Ectodermal cell (in vitro differentiated cells): ENCODE data around the gene GGA2.
"Not testable (repeated sequence)": the region's sequence is repeated elsewhere in the genome, so short reads cannot be mapped to it uniquely, and the experiment has no call there.

Experiments
- H3K27ac ChIP-seq: 2 replicates; pipeline ENCODE4 v1.7.0; 2013; ENCODE audit warnings: mild to moderate bottlenecking, low read depth, low read length; ENCODE audit not compliant: insufficient read depth, poor library complexity, severe bottlenecking
- H3K27me3 ChIP-seq: 2 replicates; pipeline ENCODE4 v1.7.0; 2013; ENCODE audit warnings: mild to moderate bottlenecking, low read length; ENCODE audit not compliant: insufficient read depth, control insufficient read depth, poor library complexity, severe bottlenecking
- H3K36me3 ChIP-seq: one replicate; pipeline ENCODE4 v1.7.0; 2013; ENCODE audit warnings: low read length; ENCODE audit not compliant: control insufficient read depth, insufficient read depth
- H3K4me1 ChIP-seq: one replicate; pipeline ENCODE4 v1.7.0; 2013; ENCODE audit warnings: low read length; ENCODE audit not compliant: control insufficient read depth, insufficient read depth
- H3K4me3 ChIP-seq: 2 replicates; pipeline ENCODE4 v1.7.0; 2013; ENCODE audit warnings: low read depth, low read length, control low read depth; ENCODE audit not compliant: insufficient read depth
- H3K9me3 ChIP-seq: 2 replicates; pipeline ENCODE4 v1.7.0; 2013; ENCODE audit warnings: mild to moderate bottlenecking, low read length, moderate library complexity; ENCODE audit not compliant: control insufficient read depth
- WGBS, 2 experiments: methylation state at CpG; one replicate each; pipeline ENCODE4 v1.1.7; 2013; ENCODE audit warnings: missing lambda C conversion rate in 2 of 2; 5-methylcytosine and 5-hydroxymethylcytosine counted together

The GGA2 gene

DNA sequence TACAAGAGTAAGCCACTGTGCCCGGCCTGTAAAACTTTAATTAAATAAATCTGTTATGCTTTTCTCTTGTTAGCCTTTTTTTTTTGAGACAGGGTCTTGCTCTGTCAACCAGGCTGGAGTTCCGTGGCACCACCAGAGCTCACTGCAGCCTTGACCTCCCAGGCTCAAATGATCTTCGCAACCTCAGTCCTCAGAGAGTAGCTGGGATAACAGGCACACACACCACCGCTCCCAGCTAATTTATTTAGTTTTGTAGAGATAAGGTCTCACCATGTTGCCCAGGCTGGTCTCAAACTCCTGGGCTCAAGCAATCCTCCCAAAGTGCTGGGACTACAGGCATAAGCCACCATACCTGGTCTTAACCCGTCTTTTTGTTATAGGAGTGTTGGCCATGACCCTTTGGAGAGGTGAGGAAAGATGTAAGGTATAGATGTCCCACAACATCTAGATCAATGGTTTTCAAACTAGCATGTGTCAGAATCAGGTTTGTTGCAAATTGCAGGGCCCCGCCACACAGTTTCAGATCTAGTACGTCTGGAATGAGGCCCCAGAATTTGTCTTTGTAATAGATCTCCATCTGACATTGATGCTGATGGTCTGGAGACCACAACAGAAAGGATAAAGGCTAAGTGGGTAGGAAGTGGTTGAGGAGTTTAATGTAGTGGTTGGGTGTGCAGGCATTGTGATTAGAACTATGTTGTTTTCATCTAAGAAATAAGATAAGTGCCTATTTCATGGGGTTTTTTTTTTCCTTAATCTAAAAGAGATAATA lies 4.3 kb upstream of the GGA2 start:
- H3K27me3 ChIP-seq = no peaks in the 10 kb centered on the region
- H3K9me3 ChIP-seq = no peaks in the 10 kb centered on the region
- WGBS, 2 experiments = 92 to 94% methylated on average over 7 of the region's 7 CpGs
- no peaks in the 10 kb centered on the region for H3K36me3 ChIP-seq
- H3K4me3 ChIP-seq = no peak overlapping the region
- H3K27ac ChIP-seq = no peak overlapping the region
- no peaks in the 10 kb centered on the region for H3K4me1 ChIP-seq

DNA sequence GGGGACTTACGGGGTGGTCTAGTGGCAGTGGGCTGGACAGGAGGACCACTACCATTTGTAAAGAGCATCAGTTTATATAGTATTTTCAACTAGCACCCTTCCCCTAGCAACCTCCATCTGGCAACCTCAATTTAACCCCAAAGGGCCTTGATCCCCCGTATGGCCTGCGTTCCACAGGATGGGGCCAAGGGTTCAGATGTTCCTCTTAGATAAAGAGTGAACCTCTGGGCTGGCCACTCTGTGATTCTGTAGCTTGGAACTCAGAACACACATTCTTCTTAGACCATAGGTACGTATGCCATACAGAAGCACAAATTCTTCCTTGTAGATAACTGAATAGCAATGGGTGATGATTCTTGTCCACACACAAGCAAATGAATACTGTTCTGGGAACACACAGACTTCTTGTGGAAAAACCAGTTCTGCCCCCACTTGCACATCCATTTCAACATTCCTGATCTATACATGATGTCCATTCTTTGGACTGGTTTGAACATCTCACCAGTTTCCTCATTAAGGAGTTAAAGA lies 1.9 kb upstream of the GGA2 start:
- 93 to 98% methylated on average over 4 of the region's 4 CpGs for WGBS, 2 experiments

DNA sequence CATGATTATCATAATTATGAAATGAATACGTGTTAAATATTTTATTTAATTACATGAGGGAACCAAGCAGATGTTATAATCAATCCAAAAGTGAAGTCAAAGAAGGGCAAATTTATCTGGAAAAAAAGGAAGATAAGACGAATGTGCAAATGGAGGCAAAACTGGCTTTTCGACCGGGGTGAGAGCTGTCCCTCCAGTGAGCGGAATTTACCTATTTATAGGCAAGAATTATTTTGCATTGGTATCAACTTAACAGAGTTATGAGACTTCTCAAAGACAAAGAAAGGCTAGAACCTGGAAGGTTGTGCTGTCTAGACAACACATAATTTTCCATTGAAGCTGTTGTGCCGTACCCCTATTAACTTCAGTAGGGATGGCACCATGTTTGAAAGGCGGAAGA lies 1.4 kb upstream of the GGA2 start:
- Histone ChIP-seq H3K4me3 (no peak overlapping the region), H3K36me3 (no peaks in the 10 kb centered on the region), H3K9me3 (no peaks in the 10 kb centered on the region), H3K27ac (no peak overlapping the region), H3K4me1 (peaks cover 9% of the 10 kb centered on the region), H3K27me3 (no peaks in the 10 kb centered on the region)
- 94 to 96% methylated on average over 6 to 7 of the region's 7 CpGs for WGBS, 2 experiments

More for the DNA sequence above, 1.9 kb upstream of the GGA2 start:
- H3K4me3 ChIP-seq = no peak overlapping the region
- H3K9me3 ChIP-seq = no peaks in the 10 kb centered on the region
- H3K4me1 ChIP-seq = peaks cover 7% of the 10 kb centered on the region
- no peak overlapping the region for H3K27ac ChIP-seq
- H3K27me3 ChIP-seq = no peaks in the 10 kb centered on the region
- no peaks in the 10 kb centered on the region for H3K36me3 ChIP-seq

DNA sequence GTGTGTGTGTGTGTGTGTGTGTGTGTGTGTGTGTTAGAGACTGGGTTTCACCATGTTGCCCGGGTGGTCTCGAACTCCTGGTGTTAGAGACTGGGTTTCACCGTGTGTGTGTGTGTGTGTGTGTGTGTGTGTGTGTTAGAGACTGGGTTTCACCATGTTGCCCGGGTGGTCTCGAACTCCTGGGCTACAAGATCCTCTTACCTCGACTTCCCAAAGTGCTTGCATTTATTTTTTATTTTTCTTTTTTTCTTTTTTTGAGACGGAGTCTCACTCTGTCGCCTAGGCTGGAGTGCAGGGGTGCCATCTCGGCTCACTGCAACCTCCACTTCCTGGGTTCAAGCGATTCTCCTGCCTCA lies 599 bp upstream of the GGA2 start:
- WGBS, 2 experiments = 84 to 86% methylated on average over 10 of the region's 10 CpGs
- Histone ChIP-seq H3K4me1 (peaks cover 17% of the 10 kb centered on the region), H3K4me3 (peak overlapping the region; percentile 77)
- not testable (repeated sequence) for H3K36me3 ChIP-seq, H3K9me3 ChIP-seq, H3K27me3 ChIP-seq, H3K27ac ChIP-seq

DNA sequence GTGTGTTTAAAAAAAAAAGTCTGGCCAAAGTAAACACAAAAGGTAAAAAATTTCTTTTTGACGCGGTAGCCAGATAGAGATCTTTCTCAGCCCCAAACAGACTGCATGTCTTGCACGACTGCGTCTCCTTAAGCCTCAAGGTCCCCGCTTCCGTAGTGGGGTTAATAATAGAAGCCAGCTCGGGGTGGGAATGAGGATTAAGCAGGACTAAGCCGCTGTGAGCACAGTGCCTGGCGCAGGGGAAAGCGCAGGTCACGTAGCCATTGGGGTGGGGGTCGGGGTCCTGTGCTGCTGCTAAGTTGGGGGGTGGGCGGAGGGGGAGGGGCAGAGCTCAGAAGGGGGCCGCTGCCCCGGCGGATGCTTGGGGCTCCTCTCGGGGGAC lies 521 bp downstream of the GGA2 start:
- peak overlapping the region; percentile 77 for H3K4me3 ChIP-seq
- 1 to 2% methylated on average over 13 to 17 of the region's 17 CpGs for WGBS, 2 experiments
- H3K36me3 ChIP-seq = no peaks in the 10 kb centered on the region
- no peaks in the 10 kb centered on the region for H3K9me3 ChIP-seq
- H3K4me1 ChIP-seq = peaks cover 25% of the 10 kb centered on the region
- no peaks in the 10 kb centered on the region for H3K27me3 ChIP-seq
- H3K27ac ChIP-seq = peak overlapping the region; percentile 77

DNA sequence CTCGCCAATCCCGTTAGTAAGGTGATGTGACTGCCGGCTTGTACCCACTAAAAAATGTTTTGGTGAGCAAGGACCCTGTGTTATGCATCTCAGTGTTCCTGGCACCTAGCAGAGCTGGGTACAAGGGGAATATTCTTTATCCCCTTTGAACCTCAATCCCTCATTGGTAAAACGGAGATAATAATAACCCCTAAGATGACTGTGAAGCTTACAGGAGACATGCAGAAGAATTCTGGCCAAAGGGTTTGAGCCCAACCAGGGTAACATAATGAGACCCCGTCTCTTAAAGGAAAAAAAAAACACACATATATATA lies 896 bp downstream of the GGA2 start:
- H3K27ac ChIP-seq = peak overlapping the region; percentile 73
- H3K36me3 ChIP-seq = no peaks in the 10 kb centered on the region
- WGBS, 2 experiments = 0 to 3% methylated on average over 4 of the region's 5 CpGs

DNA sequence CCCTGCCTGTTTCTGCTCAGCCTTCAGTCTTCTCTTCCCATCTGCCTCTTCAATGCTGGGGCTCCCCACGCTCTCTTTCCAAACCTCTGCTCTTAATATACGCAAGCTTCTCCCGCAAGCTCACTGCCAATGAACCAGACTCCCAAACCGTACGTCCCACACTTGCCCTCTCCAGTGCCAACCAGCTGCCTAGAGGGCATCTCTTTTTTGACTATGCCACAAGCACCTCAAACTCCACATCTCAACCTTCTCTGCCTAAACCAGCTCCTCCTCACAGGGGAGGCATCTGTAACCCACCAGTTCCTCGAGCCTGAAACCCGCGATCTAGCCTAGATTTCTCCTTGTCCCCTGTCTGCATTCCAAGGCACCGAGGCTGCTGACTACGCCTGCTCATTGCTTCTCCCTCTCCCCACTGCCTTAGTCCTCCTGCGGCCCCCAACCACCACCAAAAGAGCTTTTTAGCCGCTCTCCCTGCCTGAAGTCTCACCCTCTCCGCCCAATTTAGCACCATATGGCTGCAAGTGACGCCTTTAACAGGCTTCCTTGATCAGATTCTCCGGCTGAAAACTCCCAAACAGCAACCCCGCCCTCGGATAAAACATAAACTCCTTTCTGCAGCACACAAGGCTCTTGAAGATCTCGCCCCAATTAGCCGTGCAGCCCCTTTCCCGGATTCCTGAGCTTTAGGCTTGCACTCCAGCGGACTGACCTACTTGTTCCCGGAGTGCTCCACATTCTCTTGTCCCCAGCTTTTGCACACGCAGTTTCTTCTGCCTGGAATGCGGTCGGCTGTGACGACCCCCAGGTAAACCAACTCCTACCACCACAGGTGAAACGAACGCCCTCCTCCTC lies 1.5 kb downstream of the GGA2 start:
- Histone ChIP-seq H3K36me3 (no peaks in the 10 kb centered on the region), H3K27me3 (no peaks in the 10 kb centered on the region), H3K9me3 (no peaks in the 10 kb centered on the region), H3K4me3 (peak overlapping the region; percentile 77), H3K4me1 (peaks cover 35% of the 10 kb centered on the region), H3K27ac (peak overlapping the region; percentile 73)
- 17 to 19% methylated on average over 28 of the region's 28 CpGs for WGBS, 2 experiments

More for the DNA sequence above, 896 bp downstream of the GGA2 start:
- Histone ChIP-seq H3K27me3 (no peaks in the 10 kb centered on the region), H3K9me3 (no peaks in the 10 kb centered on the region), H3K4me1 (peaks cover 29% of the 10 kb centered on the region), H3K4me3 (peak overlapping the region; percentile 77)

DNA sequence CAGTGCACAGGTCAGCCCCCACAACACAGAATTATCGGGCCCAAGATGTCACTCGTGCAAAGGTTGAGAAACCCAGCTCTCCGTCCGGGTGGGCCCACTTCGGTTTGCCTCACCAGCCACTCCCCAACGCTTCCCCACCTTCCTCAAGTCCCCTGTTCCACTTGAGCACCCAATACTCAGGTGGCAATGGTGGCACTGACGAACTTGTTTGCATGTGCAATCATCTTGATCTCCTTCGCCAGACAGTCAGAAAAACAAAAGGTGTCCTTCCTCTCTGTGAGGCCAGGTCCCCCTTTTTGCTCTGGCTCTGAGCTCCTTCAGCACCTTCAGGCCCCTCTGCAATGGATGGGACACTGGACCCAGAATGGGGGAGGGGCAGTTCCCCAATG lies 3.7 kb downstream of the GGA2 start:
- Histone ChIP-seq H3K4me3 (no peak overlapping the region), H3K27ac (no peak overlapping the region), H3K4me1 (peaks cover 44% of the 10 kb centered on the region), H3K9me3 (no peaks in the 10 kb centered on the region), H3K27me3 (no peaks in the 10 kb centered on the region), H3K36me3 (no peaks in the 10 kb centered on the region)
- 94 to 95% methylated on average over 8 of the region's 8 CpGs for WGBS, 2 experiments

DNA sequence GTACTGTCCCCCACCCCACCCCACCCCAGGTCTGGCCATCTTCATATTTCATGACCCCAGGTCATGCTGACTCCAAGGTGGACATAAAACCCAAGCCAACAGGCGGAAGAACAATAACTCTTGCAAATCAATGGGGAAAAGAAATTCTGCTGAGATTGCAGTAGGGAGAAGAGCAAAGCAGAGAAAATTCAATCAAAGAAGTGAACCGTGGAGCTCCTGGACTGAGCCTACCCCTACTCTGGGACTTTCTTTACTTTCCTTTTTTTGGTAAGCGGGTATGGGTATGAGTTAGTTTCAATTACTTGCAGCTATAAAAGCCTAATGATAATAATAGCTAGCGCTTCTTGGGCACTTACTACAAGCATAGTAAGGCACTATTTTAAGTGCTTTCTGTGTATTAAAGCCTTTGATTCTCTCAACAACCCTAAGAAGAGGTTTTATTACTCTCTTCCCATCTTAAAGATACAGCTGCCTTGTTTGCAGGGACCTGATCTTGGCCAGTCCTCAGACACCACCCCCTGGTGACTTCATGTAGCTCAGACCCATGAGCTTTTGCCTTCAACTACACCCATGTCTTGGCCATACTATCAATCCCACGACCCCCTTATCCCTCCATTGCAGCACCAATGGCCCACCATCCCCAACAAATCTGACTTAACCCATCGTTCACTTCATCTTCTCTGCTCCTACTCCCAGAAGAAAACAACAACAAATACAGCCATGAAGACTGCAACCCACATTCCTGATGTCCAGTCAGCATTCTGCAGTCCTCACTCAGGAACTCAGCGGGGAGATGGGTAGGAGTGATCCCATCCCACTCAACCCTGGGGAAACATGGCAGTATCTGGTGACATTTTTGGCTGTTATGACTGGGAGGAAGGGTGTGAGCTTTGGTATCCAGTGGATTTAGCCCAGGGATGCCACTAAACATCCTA lies 4.4 kb downstream of the GGA2 start:
- H3K36me3 ChIP-seq = no peaks in the 10 kb centered on the region
- H3K27ac ChIP-seq = no peak overlapping the region
- peaks cover 44% of the 10 kb centered on the region for H3K4me1 ChIP-seq
- 93% methylated on average over 6 of the region's 7 CpGs for WGBS, 2 experiments
- H3K4me3 ChIP-seq = no peak overlapping the region
- H3K9me3 ChIP-seq = no peaks in the 10 kb centered on the region
- no peaks in the 10 kb centered on the region for H3K27me3 ChIP-seq
